D721Med (cell line): ENCODE measurements around the gene DHX16.

Experiments used
- DNase-seq: peaks from one replicate; pipeline ENCODE4 v3.0.0; 2011; ENCODE audit warnings: low spot score; ENCODE audit not compliant: insufficient read length
- FAIRE-seq: peaks from 2 replicates; lab custom pipeline; 2011; peaks lifted over from hg19 to GRCh38; lab: Jason Lieb, UNC
- CTCF ChIP-seq: IDR thresholded peaks from 2 replicates; pipeline ENCODE4 v1.5.1; 2012; ENCODE audit warnings: mild to moderate bottlenecking, control low read depth; ENCODE audit not compliant: insufficient read depth; ENCODE audit errors: missing control alignments

DHX16 gene

GRCh38 chr6:30640481-30640880, 32.3 kb downstream of the DHX16 start:
- TF ChIP-seq CTCF, result no peak
- DNase-seq (no peak), FAIRE-seq (no peak)

GRCh38 chr6:30635834-30636233, 37.0 kb downstream of the DHX16 start:
- no peak for TF ChIP-seq CTCF
- FAIRE-seq, result no peak
- no peak for DNase-seq

GRCh38 chr6:30626484-30627366, 46.1 kb downstream of the DHX16 start, which contains the start of gene ATAT1:
ATAT1 (plus strand) TSS chr6:30626874.
- FAIRE-seq (no peak), DNase-seq (peak; percentile 82)
- peak; percentile 36 for TF ChIP-seq CTCF

- no peak for FAIRE-seq
- no peak for TF ChIP-seq CTCF
- no peak for DNase-seq
Observed at GRCh38 chr6:30625511-30625910, 47.3 kb downstream of the DHX16 start.

- no peak for FAIRE-seq
- no peak for DNase-seq
- no peak for TF ChIP-seq CTCF
Observed at GRCh38 chr6:30619561-30619960, 53.2 kb downstream of the DHX16 start.

- DNase-seq (no peak), FAIRE-seq (no peak)
- no peak for TF ChIP-seq CTCF
Observed at GRCh38 chr6:30618270-30618797, 54.5 kb downstream of the DHX16 start.

GRCh38 chr6:30617565-30618269, 55.1 kb downstream of the DHX16 start, which contains the start of gene MRPS18B:
MRPS18B (plus strand) TSS chr6:30617840; CDS start chr6:30617866, 26 bp downstream.
- peak; percentile 32 for DNase-seq
- no peak for TF ChIP-seq CTCF
- FAIRE-seq, result no peak
